Uterus (tissue), 2 donors: ENCODE data around the gene MYO16.

ENCODE experiments used
- POLR2A ChIP-seq, 2 donors: fragments of 450-650 bp; IDR thresholded peaks; one replicate each; pipeline ENCODE4 v1.6.1; 2016; ENCODE audit warnings: antibody characterized with exemption in 2 of 2, mild to moderate bottlenecking in 1 of 2, moderate library complexity in 1 of 2
- TF ChIP-seq, protein P1 (sequence below), 4 experiments: fragments of 200-600 bp in 2 of 4; fragments of 450-650 bp in 2 of 4; sonication (generic) in 2 of 4; IDR thresholded peaks; one replicate each; pipeline ENCODE4 v1.5.1; 2016 to 2019; ENCODE audit warnings: antibody characterized with exemption in 4 of 4, mild to moderate bottlenecking in 2 of 4, moderate library complexity in 1 of 4

- TF ChIP-seq, protein P1, sequence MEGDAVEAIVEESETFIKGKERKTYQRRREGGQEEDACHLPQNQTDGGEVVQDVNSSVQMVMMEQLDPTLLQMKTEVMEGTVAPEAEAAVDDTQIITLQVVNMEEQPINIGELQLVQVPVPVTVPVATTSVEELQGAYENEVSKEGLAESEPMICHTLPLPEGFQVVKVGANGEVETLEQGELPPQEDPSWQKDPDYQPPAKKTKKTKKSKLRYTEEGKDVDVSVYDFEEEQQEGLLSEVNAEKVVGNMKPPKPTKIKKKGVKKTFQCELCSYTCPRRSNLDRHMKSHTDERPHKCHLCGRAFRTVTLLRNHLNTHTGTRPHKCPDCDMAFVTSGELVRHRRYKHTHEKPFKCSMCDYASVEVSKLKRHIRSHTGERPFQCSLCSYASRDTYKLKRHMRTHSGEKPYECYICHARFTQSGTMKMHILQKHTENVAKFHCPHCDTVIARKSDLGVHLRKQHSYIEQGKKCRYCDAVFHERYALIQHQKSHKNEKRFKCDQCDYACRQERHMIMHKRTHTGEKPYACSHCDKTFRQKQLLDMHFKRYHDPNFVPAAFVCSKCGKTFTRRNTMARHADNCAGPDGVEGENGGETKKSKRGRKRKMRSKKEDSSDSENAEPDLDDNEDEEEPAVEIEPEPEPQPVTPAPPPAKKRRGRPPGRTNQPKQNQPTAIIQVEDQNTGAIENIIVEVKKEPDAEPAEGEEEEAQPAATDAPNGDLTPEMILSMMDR (IDR thresholded peaks at IDR 0.05) = no peak
- TF ChIP-seq POLR2A (IDR thresholded peaks at IDR 0.05) = no peak
Measured at GRCh38 chr13:108963846-108964600, 334.6 kb downstream of the MYO16 start.
